Cortex of kidney (tissue), 1 donor: ENCODE data around the gene TMEM184A.
"Not testable (repeated sequence)": the region's sequence is repeated elsewhere in the genome, so short reads cannot be mapped to it uniquely, and the experiment has no call there.

Source experiments
- DNase-seq: peaks from one replicate; lab custom pipeline; 2025; lab: John Stamatoyannopoulos, UW

TMEM184A gene

GRCh38 chr7:1590476-1590875, 34.5 kb upstream of the TMEM184A start:
- DNase-seq: no peak

DNA sequence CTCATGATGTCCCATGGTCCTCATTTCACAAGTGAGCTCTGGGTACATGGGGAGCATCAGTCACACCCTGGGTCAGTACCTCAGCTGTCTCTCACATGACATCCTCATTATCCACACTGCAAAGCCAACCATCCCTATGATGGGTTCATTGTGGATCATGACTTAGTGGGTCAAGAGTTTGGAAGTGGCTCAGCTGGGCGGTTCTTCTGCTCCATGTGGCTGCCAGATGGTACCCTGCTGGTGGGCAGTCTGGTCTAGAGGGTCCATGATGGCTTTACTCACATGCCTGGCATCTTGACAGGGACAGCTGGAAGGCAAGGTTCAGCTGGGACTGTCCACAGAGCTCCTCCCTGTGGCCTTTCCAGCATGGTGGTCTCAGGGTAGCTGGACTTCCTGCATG, 33.0 kb upstream of the TMEM184A start:
- no peak for DNase-seq

DNA sequence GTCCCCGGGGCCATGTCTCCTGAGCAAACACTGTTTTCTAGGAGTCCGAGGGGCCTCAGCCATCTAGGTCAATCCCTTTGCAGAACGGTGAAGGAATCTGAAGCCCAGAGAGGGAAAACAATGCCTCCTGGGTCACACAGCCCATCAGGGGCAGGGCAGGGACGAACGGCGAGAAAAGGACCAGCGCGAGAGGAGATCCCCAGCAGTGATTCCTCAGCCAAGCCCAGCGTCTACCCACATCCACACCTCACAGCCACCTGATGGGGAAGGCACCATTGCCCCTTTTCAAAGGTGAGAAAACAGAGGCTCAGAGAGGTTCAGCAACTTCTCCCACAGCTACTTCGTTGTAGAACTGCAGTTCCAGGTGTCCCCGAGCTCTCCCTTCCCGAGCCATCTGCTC, 31.7 kb upstream of the TMEM184A start:
- DNase-seq: no peak

- no peak for DNase-seq
These were observed 31.1 kb upstream of the TMEM184A start for GRCh38 chr7:1586827-1587705.

DNA sequence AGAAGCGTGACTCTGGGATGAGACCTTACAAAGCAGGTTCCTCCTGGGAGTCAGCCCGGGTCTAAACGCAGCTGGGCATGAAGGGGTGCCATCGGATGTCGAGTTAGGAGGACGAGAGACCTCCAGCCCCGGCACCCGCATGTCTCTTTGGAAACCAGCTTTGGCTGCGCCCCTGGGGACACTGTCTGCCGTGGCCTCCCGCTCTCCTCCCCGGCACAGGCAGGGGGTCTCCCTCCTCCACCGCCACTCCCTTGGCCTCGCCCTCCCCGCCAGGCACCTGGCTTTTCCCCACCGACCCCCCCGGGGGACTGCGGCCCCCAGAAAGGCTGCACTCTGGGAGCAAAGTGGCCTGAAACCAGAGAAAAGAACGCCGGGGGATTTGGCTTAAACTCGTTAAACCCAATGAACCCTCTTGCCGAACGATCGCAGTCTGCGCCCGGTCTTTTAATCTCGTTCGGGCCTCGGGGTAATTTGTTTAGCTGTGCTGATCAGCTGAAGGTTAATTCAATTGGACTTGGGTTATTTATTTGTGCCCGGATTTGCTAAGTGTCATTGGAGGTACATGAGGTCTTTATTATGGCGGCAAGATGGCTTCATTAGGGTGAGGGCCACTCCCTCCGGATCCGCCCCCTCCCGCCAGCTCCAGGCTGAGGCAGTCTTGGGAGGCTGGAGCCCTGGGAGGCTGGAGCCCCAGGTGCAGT, 30.3 kb upstream of the TMEM184A start:
- DNase-seq: no peak

DNA sequence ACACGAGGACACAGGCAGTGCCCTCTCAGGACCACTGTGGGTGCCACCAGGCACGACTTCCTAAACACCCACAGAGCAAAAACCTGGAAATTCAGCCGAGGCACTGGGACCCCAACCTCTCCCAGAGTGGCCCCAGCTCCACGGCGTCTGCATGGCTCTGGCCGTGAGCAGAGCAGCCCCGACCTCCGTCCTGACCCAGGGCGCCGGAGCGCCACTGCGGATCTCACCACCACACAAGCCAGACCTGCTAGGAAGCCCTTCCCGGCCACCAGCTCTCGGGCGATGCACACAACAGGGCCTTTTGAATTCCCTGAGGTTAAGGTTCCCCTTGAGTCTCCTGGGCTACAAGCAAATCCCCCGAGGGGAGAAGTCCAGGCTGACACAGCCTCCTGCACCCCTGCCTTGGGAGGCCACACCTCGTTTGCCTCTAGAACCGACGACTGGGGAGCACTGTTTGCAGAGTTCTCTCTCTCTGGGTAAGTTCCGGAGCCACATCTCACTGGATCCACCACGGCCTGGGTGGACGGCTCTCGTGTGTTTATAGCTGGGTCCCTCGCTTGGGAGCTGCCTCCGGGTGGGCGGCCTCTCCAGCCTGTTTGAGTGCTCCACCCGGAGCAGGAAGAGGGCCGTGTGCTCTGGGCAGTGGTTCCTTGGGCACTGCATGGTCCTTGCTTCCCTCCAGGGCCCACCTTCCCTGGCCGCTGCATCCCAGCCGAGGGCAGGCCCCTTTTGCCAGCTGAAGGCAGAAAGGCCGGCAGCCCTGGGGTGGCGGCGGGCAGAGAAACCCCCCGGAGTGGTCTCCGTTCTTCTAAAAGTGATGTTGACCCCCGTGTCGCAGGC, 29.4 kb upstream of the TMEM184A start:
- DNase-seq: no peak

DNA sequence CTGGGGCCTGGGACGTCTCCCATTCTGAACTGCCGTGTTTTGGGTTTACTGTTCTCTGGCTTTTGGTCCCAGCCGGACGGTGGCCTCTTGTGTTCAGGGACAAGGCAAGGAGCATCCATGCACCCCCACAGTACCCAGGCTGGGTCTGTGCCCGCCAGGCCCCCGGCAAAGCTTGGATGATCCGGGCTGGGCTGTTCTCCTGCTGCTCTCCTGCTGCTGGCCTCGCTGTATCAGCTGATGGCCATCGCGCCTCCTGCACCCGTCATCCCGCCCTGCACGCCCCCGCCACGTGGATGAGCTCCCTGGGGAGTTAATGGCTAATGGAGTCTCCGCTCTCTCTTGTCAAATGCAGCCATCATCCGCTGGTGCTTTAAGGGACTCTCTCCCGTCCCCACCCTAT, 28.7 kb upstream of the TMEM184A start:
- no peak for DNase-seq

DNA sequence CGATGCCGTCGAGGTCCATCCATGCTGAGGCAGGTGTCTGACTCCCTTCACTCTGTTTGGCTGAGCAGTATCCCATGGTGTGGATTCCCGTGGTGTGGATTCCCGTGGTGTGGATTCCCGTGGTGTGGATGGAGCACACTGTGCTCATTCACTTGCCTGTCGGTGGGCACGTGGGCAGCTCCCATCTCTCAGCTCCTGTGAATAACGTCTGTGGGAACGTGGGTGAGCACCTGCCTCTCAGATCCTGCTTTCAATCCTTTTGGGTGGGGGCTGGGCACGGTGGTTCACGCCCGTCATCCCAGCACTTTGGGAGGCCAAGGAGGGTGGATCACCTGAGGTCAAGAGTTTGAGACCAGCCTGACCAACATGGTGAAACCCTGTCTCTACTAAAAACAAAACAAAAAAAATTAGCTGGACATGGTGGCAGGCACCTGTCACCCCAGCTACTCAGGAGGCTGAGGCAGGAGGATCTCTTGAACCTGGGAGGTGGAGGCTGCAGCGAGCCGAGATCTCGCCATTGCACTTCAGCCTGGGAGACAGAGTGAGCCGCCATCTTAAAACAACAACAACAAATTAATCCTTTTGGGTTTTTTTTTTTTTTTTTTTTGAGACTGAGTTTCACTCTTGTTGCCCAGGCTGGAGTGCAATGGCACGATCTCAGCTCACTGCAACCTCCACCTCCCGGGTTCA, 27.4 kb upstream of the TMEM184A start:
- DNase-seq: not testable (repeated sequence)

GRCh38 chr7:1580422-1581030, 24.5 kb upstream of the TMEM184A start:
- DNase-seq: no peak

DNA sequence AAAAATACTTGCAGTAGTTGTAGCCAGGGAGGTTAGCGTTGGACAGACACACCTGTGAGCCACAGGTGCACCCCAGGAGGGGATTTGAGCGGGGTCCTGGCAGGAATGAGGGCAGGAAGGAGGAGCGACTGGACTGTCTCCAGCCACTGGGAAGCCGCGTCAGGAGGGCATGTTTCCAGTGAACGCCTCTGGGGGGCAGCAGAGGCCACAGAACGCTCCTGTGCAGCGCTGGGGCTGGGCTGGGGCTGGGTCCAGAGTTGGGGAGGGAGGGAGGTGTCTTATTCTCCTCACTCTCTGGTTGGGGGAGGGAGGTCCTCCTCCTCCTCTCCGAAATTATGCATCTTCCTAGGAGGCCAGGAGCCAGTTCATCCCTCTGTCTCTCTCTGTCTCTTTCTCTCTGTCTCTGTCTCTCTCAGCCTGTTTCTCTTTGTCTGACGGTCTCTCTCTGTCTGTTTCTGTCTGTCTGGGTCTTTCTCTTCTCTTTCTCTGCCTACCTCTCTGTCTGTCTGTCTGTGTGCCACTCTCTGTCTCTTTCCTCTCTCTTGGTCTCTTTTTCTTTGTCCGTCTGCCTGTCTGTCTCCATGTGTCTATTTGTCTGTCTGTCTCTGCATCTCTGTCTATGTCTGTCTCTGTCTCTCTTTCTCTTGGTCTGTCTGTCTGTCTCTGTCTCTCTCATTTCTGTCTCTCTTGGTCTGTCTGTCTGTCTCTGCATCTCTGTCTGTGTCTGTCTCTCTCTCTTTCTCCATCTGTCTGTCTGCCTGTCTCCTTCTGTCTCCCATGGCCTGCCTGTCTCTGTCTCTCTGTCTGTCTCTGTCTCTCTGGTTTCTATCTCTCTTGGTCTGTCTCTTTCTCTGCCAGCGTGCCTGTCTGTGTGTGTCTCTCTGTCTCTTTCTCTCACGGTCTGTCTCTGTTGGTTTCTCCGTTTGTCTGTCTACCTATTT, 23.7 kb upstream of the TMEM184A start:
- no peak for DNase-seq

DNA sequence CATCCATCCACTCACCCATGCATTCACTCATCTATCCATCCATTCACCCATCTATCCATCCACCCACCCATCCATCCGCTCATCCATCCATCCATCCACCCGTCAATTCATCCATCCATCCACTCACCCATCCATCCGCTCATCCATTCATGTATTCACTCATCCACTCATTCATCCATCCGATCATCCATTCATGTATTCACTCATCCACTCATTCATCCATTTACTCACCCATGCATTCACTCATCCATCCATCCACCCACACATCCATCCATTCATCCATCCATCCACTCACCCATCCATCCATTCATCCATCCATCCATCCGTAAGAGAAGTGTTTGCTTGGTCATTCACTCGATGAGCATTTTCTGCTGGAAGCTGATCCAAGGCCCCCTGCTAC, 22.5 kb upstream of the TMEM184A start:
- no peak for DNase-seq

- DNase-seq: no peak
These were observed 20.7 kb upstream of the TMEM184A start for GRCh38 chr7:1576521-1577253.

DNA sequence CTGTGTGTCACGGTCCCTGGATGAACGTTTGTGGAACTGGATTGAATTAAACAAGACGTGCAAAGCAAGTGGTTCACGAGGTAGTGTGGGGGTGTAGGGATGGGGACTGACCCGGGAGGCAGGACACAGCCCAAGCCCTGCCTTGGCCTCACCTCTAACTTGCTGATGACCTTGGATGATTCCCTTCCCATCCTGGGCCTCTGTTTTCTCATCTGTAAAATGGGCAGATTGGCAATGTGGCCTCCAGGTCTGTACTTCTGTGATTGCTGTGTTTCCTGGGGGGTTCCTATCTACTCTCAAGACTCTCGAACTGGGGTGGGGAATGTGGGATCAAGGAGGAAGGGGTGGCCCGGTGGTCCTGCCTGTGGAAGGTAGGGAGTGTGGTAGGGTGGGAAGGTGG, 19.8 kb upstream of the TMEM184A start:
- no peak for DNase-seq

DNA sequence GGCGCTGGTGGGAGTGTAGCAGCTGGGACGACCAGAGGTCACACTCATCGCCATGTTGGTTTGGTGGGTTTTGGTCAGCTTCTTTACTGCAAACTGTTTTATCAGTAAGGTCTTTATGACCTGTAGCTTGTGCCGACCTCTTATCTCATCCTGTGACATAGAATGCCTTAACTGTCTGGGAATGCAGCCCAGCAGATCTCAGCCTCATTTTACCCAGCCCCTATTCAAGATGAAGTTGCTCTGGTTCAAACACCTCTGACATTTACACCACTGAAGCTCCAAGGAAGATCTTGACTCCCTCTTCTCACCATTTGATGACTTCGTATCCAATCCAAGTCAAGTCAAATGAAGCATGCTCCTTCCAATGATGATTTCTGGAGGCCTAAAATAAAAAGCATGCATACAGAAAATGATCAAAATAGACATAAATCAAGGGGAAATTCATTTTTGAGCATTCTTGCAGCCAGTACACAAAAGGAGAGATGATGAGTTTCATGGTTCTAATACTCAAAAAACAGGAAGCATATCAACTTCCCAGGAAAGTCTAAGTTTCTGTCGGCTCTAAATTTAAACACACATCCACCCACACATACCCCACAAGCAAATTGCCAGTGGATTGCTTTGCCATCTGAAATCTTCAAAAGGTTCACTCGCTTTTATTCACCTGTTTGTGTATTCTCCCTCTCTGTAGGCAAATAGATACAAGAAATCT, 16.3 kb upstream of the TMEM184A start:
- DNase-seq: no peak

GRCh38 chr7:1569833-1570632, 14.0 kb upstream of the TMEM184A start, which contains the start of gene PSMG3:
PSMG3 (minus strand) TSS chr7:1570032; CDS start chr7:1569339, 693 bp downstream.
- DNase-seq: no peak

DNA sequence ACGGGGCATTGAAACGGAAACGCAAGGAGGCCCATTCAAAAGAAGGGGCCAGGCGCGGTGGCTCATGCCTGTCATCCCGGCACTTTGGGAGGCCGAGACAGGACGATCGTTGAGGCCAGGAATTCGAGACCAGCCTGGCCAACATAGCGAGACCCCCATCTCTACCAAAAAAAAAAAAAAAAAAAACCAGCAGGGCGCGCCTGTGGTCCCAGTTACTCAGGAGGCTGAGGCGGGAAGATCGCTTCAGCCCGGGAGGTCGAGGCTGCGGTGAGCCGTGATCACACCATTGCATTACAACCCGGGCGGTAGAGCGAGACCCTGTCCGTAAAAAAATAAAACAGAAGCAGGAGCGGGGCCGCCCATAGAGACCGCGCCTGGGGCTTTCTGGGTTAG, 13.4 kb upstream of the TMEM184A start:
- no peak for DNase-seq

DNA sequence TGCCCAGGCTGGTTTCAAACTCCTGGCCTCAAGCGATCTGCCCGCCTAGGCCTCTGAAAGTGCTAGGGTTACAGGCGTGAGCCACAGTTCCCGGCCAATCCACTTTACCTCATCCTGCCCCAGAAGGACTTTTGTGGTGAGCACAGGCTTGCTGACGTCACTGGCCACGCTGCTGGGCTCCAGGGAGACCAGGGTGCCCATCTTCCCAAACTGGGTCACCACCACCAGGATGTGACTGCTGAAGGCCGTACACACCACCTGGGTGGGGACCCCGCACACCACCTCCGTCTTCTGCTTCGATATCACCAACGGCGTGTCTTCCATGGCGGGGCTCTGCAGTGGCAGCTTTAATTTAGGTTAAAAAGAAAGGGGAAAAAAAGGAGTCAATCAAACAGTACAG, 13.0 kb upstream of the TMEM184A start:
- no peak for DNase-seq

DNA sequence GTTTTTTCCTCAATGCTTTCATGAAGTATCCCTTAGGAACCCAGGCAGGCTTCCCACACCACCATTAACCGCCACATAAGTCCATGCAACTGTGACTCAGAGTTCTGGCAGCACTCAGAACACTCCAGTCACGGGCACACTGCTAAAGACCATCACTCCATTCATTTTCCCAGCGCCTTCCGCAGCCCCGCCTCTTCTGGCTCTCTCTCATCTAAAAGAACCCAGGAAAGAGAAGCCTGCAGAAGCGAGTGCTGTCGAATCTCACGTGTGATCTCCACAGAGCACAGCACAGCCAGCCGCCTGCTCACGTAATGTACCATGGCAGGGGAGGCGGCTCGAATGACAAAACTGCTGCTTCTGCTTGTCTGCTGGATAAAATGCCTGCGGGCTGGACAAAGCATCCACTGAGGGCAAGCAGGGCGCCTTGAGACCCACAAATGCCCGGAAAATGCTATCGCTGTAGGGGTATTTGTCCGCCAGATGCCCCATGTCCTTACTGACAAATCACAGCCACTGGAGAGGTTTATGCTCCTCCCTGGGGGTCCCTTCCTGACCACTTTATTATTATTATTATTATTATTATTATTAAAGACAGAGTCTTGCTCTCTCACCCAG, 12.0 kb upstream of the TMEM184A start:
- DNase-seq: no peak
